PC-9 (cell line): ENCODE data around the gene TUBB2A.
"Not testable (repeated sequence)": the region's sequence is repeated elsewhere in the genome, so short reads cannot be mapped to it uniquely, and the experiment has no call there.

ENCODE experiments used
- EZH2 ChIP-seq: fragments of 200-600 bp; sonication (generic); IDR thresholded peaks from 2 replicates; pipeline ENCODE4 v1.8.0; 2017; ENCODE audit warnings: antibody characterized with exemption, low read depth
- TF ChIP-seq, protein P1 (sequence below): fragments of 200-600 bp; sonication (generic); conservative IDR thresholded peaks from 2 replicates; pipeline ENCODE4 v1.6.1; 2017; ENCODE audit warnings: mixed run types, antibody characterized with exemption, mild to moderate bottlenecking, moderate library complexity

GRCh38 chr6:3155416-3155815 lies 1.9 kb downstream of the TUBB2A start:
- not testable (repeated sequence) for TF ChIP-seq EZH2
- TF ChIP-seq, protein P1, sequence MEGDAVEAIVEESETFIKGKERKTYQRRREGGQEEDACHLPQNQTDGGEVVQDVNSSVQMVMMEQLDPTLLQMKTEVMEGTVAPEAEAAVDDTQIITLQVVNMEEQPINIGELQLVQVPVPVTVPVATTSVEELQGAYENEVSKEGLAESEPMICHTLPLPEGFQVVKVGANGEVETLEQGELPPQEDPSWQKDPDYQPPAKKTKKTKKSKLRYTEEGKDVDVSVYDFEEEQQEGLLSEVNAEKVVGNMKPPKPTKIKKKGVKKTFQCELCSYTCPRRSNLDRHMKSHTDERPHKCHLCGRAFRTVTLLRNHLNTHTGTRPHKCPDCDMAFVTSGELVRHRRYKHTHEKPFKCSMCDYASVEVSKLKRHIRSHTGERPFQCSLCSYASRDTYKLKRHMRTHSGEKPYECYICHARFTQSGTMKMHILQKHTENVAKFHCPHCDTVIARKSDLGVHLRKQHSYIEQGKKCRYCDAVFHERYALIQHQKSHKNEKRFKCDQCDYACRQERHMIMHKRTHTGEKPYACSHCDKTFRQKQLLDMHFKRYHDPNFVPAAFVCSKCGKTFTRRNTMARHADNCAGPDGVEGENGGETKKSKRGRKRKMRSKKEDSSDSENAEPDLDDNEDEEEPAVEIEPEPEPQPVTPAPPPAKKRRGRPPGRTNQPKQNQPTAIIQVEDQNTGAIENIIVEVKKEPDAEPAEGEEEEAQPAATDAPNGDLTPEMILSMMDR = not testable (repeated sequence)
